Neural cell (in vitro differentiated cells): Measurements from ENCODE around the gene ISG15.

Experiments used
- EP300 ChIP-seq: fragments of 450-650 bp; conservative IDR thresholded peaks from 2 replicates; pipeline ENCODE4 v1.6.1; 2014; ENCODE audit warnings: antibody characterized with exemption, mild to moderate bottlenecking, moderate library complexity; ENCODE audit not compliant: poor library complexity, severe bottlenecking
- EZH2 ChIP-seq: fragments of 200-600, 300-800 bp; shearing (Covaris generic), sonication (generic); IDR thresholded peaks from 2 replicates; pipeline ENCODE4 v1.6.1; 2014; ENCODE audit warnings: antibody characterized with exemption, low read length, borderline replicate concordance, mild to moderate bottlenecking; ENCODE audit not compliant: insufficient read depth, poor library complexity, severe bottlenecking
- RAD21 ChIP-seq: fragments of 450-650 bp; conservative IDR thresholded peaks from 2 replicates; pipeline ENCODE4 v1.6.1; 2014; ENCODE audit warnings: antibody characterized with exemption, mild to moderate bottlenecking, moderate library complexity
- TAF1 ChIP-seq: IDR thresholded peaks from 2 replicates; pipeline ENCODE4 v1.6.1; 2012; ENCODE audit warnings: low read depth
- TF ChIP-seq, protein P1 (sequence below): fragments of 450-650 bp; IDR thresholded peaks from 2 replicates; pipeline ENCODE4 v1.5.1; 2014; ENCODE audit warnings: antibody characterized with exemption, mild to moderate bottlenecking, moderate library complexity; ENCODE audit not compliant: poor library complexity, severe bottlenecking
- TF ChIP-seq, protein P2 (sequence below): IDR thresholded peaks from 2 replicates; pipeline ENCODE4 v1.6.1; 2012; ENCODE audit warnings: borderline replicate concordance

GRCh38 chr1:997993-998744, 15.1 kb upstream of the ISG15 start:
- no peak for TF ChIP-seq EZH2
- TF ChIP-seq TAF1 = no peak
- TF ChIP-seq, protein P1, sequence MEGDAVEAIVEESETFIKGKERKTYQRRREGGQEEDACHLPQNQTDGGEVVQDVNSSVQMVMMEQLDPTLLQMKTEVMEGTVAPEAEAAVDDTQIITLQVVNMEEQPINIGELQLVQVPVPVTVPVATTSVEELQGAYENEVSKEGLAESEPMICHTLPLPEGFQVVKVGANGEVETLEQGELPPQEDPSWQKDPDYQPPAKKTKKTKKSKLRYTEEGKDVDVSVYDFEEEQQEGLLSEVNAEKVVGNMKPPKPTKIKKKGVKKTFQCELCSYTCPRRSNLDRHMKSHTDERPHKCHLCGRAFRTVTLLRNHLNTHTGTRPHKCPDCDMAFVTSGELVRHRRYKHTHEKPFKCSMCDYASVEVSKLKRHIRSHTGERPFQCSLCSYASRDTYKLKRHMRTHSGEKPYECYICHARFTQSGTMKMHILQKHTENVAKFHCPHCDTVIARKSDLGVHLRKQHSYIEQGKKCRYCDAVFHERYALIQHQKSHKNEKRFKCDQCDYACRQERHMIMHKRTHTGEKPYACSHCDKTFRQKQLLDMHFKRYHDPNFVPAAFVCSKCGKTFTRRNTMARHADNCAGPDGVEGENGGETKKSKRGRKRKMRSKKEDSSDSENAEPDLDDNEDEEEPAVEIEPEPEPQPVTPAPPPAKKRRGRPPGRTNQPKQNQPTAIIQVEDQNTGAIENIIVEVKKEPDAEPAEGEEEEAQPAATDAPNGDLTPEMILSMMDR = peak; percentile 65
- TF ChIP-seq EP300 = no peak
- TF ChIP-seq, protein P2, sequence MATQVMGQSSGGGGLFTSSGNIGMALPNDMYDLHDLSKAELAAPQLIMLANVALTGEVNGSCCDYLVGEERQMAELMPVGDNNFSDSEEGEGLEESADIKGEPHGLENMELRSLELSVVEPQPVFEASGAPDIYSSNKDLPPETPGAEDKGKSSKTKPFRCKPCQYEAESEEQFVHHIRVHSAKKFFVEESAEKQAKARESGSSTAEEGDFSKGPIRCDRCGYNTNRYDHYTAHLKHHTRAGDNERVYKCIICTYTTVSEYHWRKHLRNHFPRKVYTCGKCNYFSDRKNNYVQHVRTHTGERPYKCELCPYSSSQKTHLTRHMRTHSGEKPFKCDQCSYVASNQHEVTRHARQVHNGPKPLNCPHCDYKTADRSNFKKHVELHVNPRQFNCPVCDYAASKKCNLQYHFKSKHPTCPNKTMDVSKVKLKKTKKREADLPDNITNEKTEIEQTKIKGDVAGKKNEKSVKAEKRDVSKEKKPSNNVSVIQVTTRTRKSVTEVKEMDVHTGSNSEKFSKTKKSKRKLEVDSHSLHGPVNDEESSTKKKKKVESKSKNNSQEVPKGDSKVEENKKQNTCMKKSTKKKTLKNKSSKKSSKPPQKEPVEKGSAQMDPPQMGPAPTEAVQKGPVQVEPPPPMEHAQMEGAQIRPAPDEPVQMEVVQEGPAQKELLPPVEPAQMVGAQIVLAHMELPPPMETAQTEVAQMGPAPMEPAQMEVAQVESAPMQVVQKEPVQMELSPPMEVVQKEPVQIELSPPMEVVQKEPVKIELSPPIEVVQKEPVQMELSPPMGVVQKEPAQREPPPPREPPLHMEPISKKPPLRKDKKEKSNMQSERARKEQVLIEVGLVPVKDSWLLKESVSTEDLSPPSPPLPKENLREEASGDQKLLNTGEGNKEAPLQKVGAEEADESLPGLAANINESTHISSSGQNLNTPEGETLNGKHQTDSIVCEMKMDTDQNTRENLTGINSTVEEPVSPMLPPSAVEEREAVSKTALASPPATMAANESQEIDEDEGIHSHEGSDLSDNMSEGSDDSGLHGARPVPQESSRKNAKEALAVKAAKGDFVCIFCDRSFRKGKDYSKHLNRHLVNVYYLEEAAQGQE = no peak
- TF ChIP-seq RAD21 = peak; percentile 25
